A549 (cell line): ENCODE measurements around the gene NDUFS2. TPM values are rescaled to one million over a fixed set of nuclear protein-coding genes. Genes with fewer than 3 reads are reported as not detected.

ENCODE experiments used
- ATAC-seq, 2 experiments: fragments of 200-7000 bp in 1 of 2; fragments of >200 bp in 1 of 2; cut with Nextera tagmentation in 1 of 2; cut with Tn5 transposase in 1 of 2; 3 replicates each; pipeline versions ENCODE4 v1.8.0 to v1.9.1; 2018 to 2020; ENCODE audit warnings: mild to moderate bottlenecking in 1 of 2, moderate library complexity in 1 of 2
- CTCF ChIA-PET: fragments of 300-600 bp; sonication (Branson Sonifier 250); formaldehyde crosslinking; extraction: SDS; loops from one replicate; lab custom pipeline; 2021; ENCODE audit warnings: antibody characterized with exemption, inconsistent platforms; lab: Yijun Ruan, JAX
- POLR2A ChIA-PET: fragments of 350-600 bp; formaldehyde crosslinking; extraction: SDS; loops from one replicate; lab custom pipeline; 2021; ENCODE audit warnings: antibody characterized with exemption, inconsistent platforms; lab: Yijun Ruan, JAX
- DNase-seq, 2 experiments: peaks; one replicate each; pipeline versions ENCODE4 v3.0.0 to v3.0.0-alpha.2; 2011 to 2016; ENCODE audit warnings: low read depth in 1 of 2, low spot score in 1 of 2
- FAIRE-seq: peaks from 2 replicates; lab custom pipeline; 2011; peaks lifted over from hg19 to GRCh38; lab: Jason Lieb, UNC
- H3K27ac ChIP-seq, 2 experiments: fragments of >200 bp; sonication (Bioruptor Twin); formaldehyde crosslinking; 3 replicates each; pipeline ENCODE4 v1.5.1; 2016 to 2017
- H3K4me1 ChIP-seq: fragments of >200 bp; sonication (Bioruptor Twin); formaldehyde crosslinking; 3 replicates; pipeline ENCODE4 v1.6.1; 2016
- H3K4me2 ChIP-seq: fragments of >200 bp; sonication (Bioruptor Twin); formaldehyde crosslinking; 3 replicates; pipeline ENCODE4 v1.6.1; 2016
- H3K4me3 ChIP-seq: fragments of >200 bp; sonication (Bioruptor Twin); formaldehyde crosslinking; 3 replicates; pipeline ENCODE4 v1.5.1; 2016
- H3K9me3 ChIP-seq: fragments of >200 bp; sonication (Bioruptor Twin); formaldehyde crosslinking; 3 replicates; pipeline ENCODE4 v1.6.1; 2016
- ATOH8 ChIP-seq: fragments of 250-450 bp; sonication (Bioruptor Pico); IDR thresholded peaks from 2 replicates; pipeline ENCODE4 v1.5.0; 2020; ENCODE audit warnings: low read depth, mild to moderate bottlenecking, moderate library complexity
- BCL3 ChIP-seq: fragments of >200 bp; sonication (Bioruptor Twin); formaldehyde crosslinking; IDR thresholded peaks from 3 replicates; pipeline ENCODE4 v1.6.1; 2016
- BHLHE40 ChIP-seq: IDR thresholded peaks from 2 replicates; pipeline ENCODE4 v1.6.1; 2012; ENCODE audit warnings: low read depth, low read length, inconsistent platforms
- CHD2 ChIP-seq: fragments of 150-350 bp; IDR thresholded peaks from 2 replicates; pipeline ENCODE4 v1.6.1; 2014; ENCODE audit warnings: low read length; ENCODE audit not compliant: partially characterized antibody
- CHD4 ChIP-seq: fragments of 200-600 bp; sonication (generic); IDR thresholded peaks from 2 replicates; pipeline ENCODE4 v1.6.1; 2016; ENCODE audit warnings: antibody characterized with exemption, mild to moderate bottlenecking, borderline replicate concordance
- CTCF ChIP-seq: fragments of >200 bp; sonication (Bioruptor Twin); formaldehyde crosslinking; IDR thresholded peaks from 3 replicates; pipeline ENCODE4 v1.5.1; 2016
- ELK1 ChIP-seq: fragments of 150-350 bp; IDR thresholded peaks from 2 replicates; pipeline ENCODE4 v1.6.1; 2014; ENCODE audit warnings: low read depth, mild to moderate bottlenecking, low read length
- FOXS1 ChIP-seq: fragments of 250-450 bp; sonication (Bioruptor Pico); IDR thresholded peaks from 2 replicates; pipeline ENCODE4 v1.5.0; 2020; ENCODE audit warnings: mild to moderate bottlenecking, moderate library complexity
- GATA3 ChIP-seq: IDR thresholded peaks from 2 replicates; pipeline ENCODE4 v1.6.1; 2012; ENCODE audit warnings: borderline replicate concordance
- HMGXB4 ChIP-seq: fragments of 250-450 bp; sonication (Bioruptor Pico); IDR thresholded peaks from 2 replicates; pipeline ENCODE4 v1.5.0; 2021; ENCODE audit warnings: mild to moderate bottlenecking, moderate library complexity, borderline replicate concordance
- HOXB13 ChIP-seq: fragments of 250-450 bp; sonication (Bioruptor Pico); IDR thresholded peaks from 2 replicates; pipeline ENCODE4 v1.5.0; 2020; ENCODE audit warnings: low read depth, mild to moderate bottlenecking, moderate library complexity
- HOXB5 ChIP-seq: fragments of 250-450 bp; sonication (Bioruptor Pico); IDR thresholded peaks from 2 replicates; pipeline ENCODE4 v1.5.0; 2020; ENCODE audit warnings: mild to moderate bottlenecking, moderate library complexity
- KDM1A ChIP-seq: fragments of 200-600 bp; sonication (generic); IDR thresholded peaks from 2 replicates; pipeline ENCODE4 v1.6.1; 2016; ENCODE audit warnings: low read depth, mild to moderate bottlenecking
- MAX ChIP-seq: IDR thresholded peaks from 2 replicates; pipeline ENCODE4 v1.6.1; 2012
- MYC ChIP-seq: IDR thresholded peaks from 2 replicates; pipeline ENCODE4 v1.6.1; 2012; ENCODE audit warnings: mild to moderate bottlenecking, inconsistent platforms, low read length, improper control_type of control experiment, borderline replicate concordance
- NR3C1 ChIP-seq: fragments of >200 bp; sonication (Bioruptor Twin); formaldehyde crosslinking; IDR thresholded peaks from 3 replicates; pipeline ENCODE4 v1.6.1; 2017
- RCOR1 ChIP-seq: fragments of 150-350 bp; IDR thresholded peaks from 2 replicates; pipeline ENCODE4 v1.6.1; 2014; ENCODE audit warnings: antibody characterized with exemption, low read length, low read depth
- SMC3 ChIP-seq: fragments of >200 bp; sonication (Bioruptor Twin); formaldehyde crosslinking; IDR thresholded peaks from 3 replicates; pipeline ENCODE4 v1.6.1; 2018; ENCODE audit warnings: inconsistent platforms
- TFCP2L1 ChIP-seq: fragments of 250-450 bp; sonication (Bioruptor Pico); IDR thresholded peaks from 2 replicates; pipeline ENCODE4 v1.5.0; 2021; ENCODE audit warnings: mild to moderate bottlenecking
- TP53 ChIP-seq: fragments of 250-450 bp; sonication (Bioruptor Pico); IDR thresholded peaks from 2 replicates; pipeline ENCODE4 v1.5.0; 2021; ENCODE audit warnings: mild to moderate bottlenecking, moderate library complexity
- USF2 ChIP-seq: fragments of 450-650 bp; IDR thresholded peaks from 2 replicates; pipeline ENCODE4 v1.6.1; 2014; ENCODE audit warnings: antibody characterized with exemption
- WGBS: methylation state at CpG from one replicate; pipeline ENCODE4 v1.1.6; 2017; ENCODE audit errors: missing lambda C conversion rate; 5-methylcytosine and 5-hydroxymethylcytosine counted together
- polyA plus RNA-seq, 4 experiments: library from polyadenylated mRNA; depleted of rRNA in 3 of 4; stranded (reverse); fragments of >200 nt; fragmentation: RNase III in 1 of 4; extraction: RNeasy Plus Mini Kit Qiagen cat#74134 plus additional on column Dnase treatment in 1 of 4; gene quantifications; 2 replicates in 3 of 4; 3 replicates in 1 of 4; pipeline ENCODE4 v1.2.3, GENCODE V29; 2011 to 2017

Gene NDUFS2
- polyA plus RNA-seq, 2 of the 4 experiments (the other 2 are of a cell fraction) = 142 to 144 TPM

- H3K9me3 ChIP-seq = no peaks in the 10 kb centered on the region
- ATAC-seq (peak; percentile 18 to 43; a peak in 5 of 6 replicates), FAIRE-seq (no peak), DNase-seq (no peak)
- peak overlapping the region; percentile 99 for H3K4me2 ChIP-seq
- H3K4me3 ChIP-seq = peak overlapping the region; percentile 62
- peaks cover 16% of the 10 kb centered on the region for H3K4me1 ChIP-seq
- no peak for TF ChIP-seq HOXB5 (CRISPR knock-in tag)
- TF ChIP-seq MYC = no peak
- no peak for TF ChIP-seq TP53 (CRISPR knock-in tag)
- TF ChIP-seq BCL3 = no peak
- TF ChIP-seq RCOR1 = no peak
- no peak for TF ChIP-seq FOXS1 (CRISPR knock-in tag)
- TF ChIP-seq USF2 = no peak
- TF ChIP-seq ELK1 = no peak
- TF ChIP-seq NR3C1 = no peak
- TF ChIP-seq TFCP2L1 (CRISPR knock-in tag) = no peak
- no peak; the same call in 1 of the 2 replicates for TF ChIP-seq GATA3
- TF ChIP-seq BHLHE40 = no peak
- 15% methylated on average over 27 of the region's 33 CpGs for WGBS
- CTCF ChIA-PET = interaction anchor here (0.7 to 5.5 kb wide), 17 partner anchors 9 to 974 kb away, joined by 3 to 59 read pairs (median 4); partner anchors contain the start of genes DEDD, KLHDC9 and UFC1
- POLR2A ChIA-PET = interaction anchor here (1.0 to 2.8 kb wide), 8 partner anchors 9 to 223 kb away, joined by 3 to 25 read pairs (median 6); partner anchors contain the start of genes B4GALT3, NDUFS2, UFC1 and USF1
- H3K27ac ChIP-seq = peak overlapping the region; percentile 77 to 92
These were observed 35.3 kb upstream of the NDUFS2 start for GRCh38 chr1:161166669-161167548.

- Histone ChIP-seq H3K4me2 (no peak overlapping the region), H3K9me3 (no peaks in the 10 kb centered on the region), H3K4me1 (peaks cover 16% of the 10 kb centered on the region), H3K27ac (no peak overlapping the region), H3K4me3 (no peak overlapping the region)
- FAIRE-seq (no peak), DNase-seq (no peak), ATAC-seq (no peak)
- POLR2A ChIA-PET = no interaction called here
- WGBS = 90% methylated on average over 9 of the region's 9 CpGs
- CTCF ChIA-PET = interaction anchor here (0.5 to 5.5 kb wide), 6 partner anchors 8 to 491 kb away, joined by 3 to 59 read pairs (median 4); partner anchors contain the start of gene UFC1
- TF ChIP-seq CHD2 = no peak
- TF ChIP-seq HMGXB4 (CRISPR knock-in tag) = no peak
- TF ChIP-seq SMC3 = no peak
- no peak for TF ChIP-seq KDM1A
- TF ChIP-seq HOXB13 = no peak
- no peak for TF ChIP-seq TFCP2L1 (CRISPR knock-in tag)
- TF ChIP-seq GATA3 = no peak
- no peak for TF ChIP-seq CTCF
- TF ChIP-seq ATOH8 = no peak
- TF ChIP-seq CHD4 = no peak
- TF ChIP-seq MAX = no peak
These were observed 33.3 kb upstream of the NDUFS2 start for GRCh38 chr1:161168906-161169305.
